IgD-negative memory B cell (primary cell): Measurements from ENCODE around the gene SOX21. TPM values are rescaled to one million over a fixed set of nuclear protein-coding genes. Genes with fewer than 3 reads are reported as not detected.

Source experiments
- H3K27ac Mint-ChIP-seq, 3 donors: one replicate each; pipeline ENCODE4 v1.8.0; 2020 to 2022; ENCODE audit warnings: mild to moderate bottlenecking in 3 of 3, mixed read lengths in 3 of 3, moderate library complexity in 1 of 3
- H3K27me3 Mint-ChIP-seq: one replicate; pipeline ENCODE4 v1.8.0; 2021; ENCODE audit warnings: mixed read lengths
- H3K36me3 Mint-ChIP-seq: one replicate; pipeline ENCODE4 v1.8.0; 2020; ENCODE audit warnings: mild to moderate bottlenecking, mixed read lengths
- H3K4me1 Mint-ChIP-seq, 3 donors: one replicate each; pipeline ENCODE4 v1.8.0; 2020 to 2022; ENCODE audit warnings: mixed read lengths in 3 of 3, mild to moderate bottlenecking in 1 of 3
- H3K4me3 Mint-ChIP-seq, 4 donors: one replicate each; pipeline ENCODE4 v1.8.0; 2020 to 2022; ENCODE audit warnings: mild to moderate bottlenecking in 4 of 4, mixed read lengths in 4 of 4, moderate library complexity in 3 of 4
- H3K9me3 Mint-ChIP-seq, 3 donors: one replicate each; pipeline ENCODE4 v1.8.0; 2020 to 2021; ENCODE audit warnings: mixed read lengths in 3 of 3, mild to moderate bottlenecking in 1 of 3
- polyA plus RNA-seq: library from polyadenylated mRNA; unstranded; fragments of 300-500 nt; fragmentation: Illumina TruSeq; gene quantifications from one replicate; pipeline ENCODE4 v1.2.3, GENCODE V29; 2021

SOX21 gene
- polyA plus RNA-seq, 1 donor from 2014 or later: not detected

DNA sequence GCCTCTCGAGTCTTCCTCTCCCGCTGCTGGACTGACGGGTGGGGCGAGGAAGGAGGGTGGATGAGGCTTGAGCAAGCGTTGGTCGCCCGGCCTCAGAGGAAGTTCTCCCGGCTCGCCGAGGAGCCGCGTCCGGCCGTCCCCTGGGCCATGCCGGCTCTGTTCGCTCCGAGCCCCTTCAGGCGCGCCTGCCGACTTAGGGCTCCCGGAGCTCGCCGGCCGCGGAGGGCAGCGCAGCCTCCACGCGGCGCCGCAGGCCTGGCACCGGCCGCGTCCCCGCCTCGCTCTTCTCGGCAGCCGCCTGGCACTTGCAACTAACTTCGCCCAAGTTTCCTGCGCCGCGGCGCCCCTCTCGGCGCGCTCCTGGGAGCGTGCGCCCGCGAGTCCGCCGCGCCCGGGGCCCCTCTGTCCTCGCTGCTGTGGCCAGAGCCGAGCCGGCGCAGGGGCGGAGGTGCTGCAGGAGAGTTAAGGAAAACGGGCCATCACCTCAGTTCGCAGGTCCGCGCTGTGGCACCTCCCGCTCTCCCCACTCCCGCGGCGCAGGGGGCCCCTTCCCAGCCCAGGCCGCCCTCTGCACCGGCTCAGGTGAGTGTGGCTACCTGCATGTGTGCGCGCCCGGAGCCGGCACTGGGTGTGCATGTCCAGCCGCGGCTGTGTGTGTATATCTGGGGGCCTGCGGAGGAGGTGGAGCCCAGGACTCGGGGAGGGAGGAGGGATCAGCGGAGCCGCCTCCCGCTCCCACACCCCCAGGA, 641 bp upstream of the SOX21 start:
- peaks cover 50% of the 10 kb centered on the region for H3K27me3 Mint-ChIP-seq
- H3K27ac Mint-ChIP-seq: peak overlapping the region in 1 of 3 donors; percentile 80
- peak overlapping the region in 2 of 4 donors; percentile 55 to 82 for H3K4me3 Mint-ChIP-seq
- H3K4me1 Mint-ChIP-seq: peaks cover 0 to 6% (median 5%) of the 10 kb centered on the region in 3 donors
- peaks cover 0 to 12% (median 0%) of the 10 kb centered on the region in 3 donors for H3K9me3 Mint-ChIP-seq
- H3K36me3 Mint-ChIP-seq: no peaks in the 10 kb centered on the region

- Mint-ChIP-seq H3K27me3 (peaks cover 57% of the 10 kb centered on the region), H3K4me1 (peaks cover 0 to 9% (median 5%) of the 10 kb centered on the region in 3 donors), H3K4me3 (peak overlapping the region in 1 of 4 donors; percentile 85)
Observed at GRCh38 chr13:94711561-94712286, 621 bp downstream of the SOX21 start.

GRCh38 chr13:94710881-94711560, 1.3 kb downstream of the SOX21 start:
- H3K4me3 Mint-ChIP-seq: peak overlapping the region in 2 of 4 donors; percentile 17 to 57
- H3K4me1 Mint-ChIP-seq: peaks cover 0 to 9% (median 5%) of the 10 kb centered on the region in 3 donors
- H3K27ac Mint-ChIP-seq: no peak overlapping the region
- no peaks in the 10 kb centered on the region for H3K36me3 Mint-ChIP-seq
- peaks cover 56% of the 10 kb centered on the region for H3K27me3 Mint-ChIP-seq
- peaks cover 0 to 17% (median 0%) of the 10 kb centered on the region in 3 donors for H3K9me3 Mint-ChIP-seq

More at GRCh38 chr13:94711561-94712286, 621 bp downstream of the SOX21 start:
- H3K36me3 Mint-ChIP-seq: no peaks in the 10 kb centered on the region
- H3K27ac Mint-ChIP-seq: no peak overlapping the region
- H3K9me3 Mint-ChIP-seq: peaks cover 0 to 15% (median 0%) of the 10 kb centered on the region in 3 donors

DNA sequence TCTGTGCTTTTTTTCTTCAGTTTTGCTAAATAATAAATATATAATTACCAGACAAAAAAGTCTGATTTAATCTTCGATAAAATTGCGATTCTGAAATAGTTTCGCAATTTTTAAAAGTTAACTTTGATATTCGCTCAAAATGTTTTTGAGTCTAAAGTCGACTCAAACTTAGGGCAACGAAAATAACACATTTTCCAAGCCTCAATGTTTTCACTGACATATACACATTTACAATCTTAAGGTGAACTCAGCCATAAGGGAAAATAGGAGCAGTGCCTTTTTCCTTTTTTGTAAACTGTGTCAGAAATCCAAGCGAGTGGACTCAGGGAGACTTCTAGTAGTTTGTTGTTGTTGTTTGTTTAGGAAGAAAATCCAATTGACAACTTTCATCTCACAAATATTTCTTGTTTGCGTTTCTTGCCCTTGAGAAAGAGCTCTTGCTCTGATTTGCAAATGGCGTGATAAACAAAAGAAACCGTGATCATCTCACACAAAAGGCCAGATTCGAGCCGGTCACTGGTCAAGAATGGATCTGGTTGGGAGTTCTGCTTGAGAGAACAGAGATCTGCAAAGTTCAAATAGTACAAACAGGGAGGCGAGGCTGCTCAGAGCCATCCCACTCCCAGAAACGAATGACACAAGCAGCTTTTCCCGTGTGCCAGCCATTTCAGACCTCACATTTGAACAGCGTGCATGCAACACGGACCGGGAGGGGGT, 2.1 kb downstream of the SOX21 start:
- peak overlapping the region in 2 of 4 donors; percentile 5 to 50 for H3K4me3 Mint-ChIP-seq
- no peaks in the 10 kb centered on the region for H3K36me3 Mint-ChIP-seq
- peaks cover 0 to 9% (median 5%) of the 10 kb centered on the region in 3 donors for H3K4me1 Mint-ChIP-seq
- peak overlapping the region in 2 of 3 donors; percentile 16 to 31 for H3K27ac Mint-ChIP-seq
- H3K27me3 Mint-ChIP-seq: peaks cover 59% of the 10 kb centered on the region
- peaks cover 0 to 21% (median 0%) of the 10 kb centered on the region in 3 donors for H3K9me3 Mint-ChIP-seq

- Mint-ChIP-seq H3K27ac (peak overlapping the region in 2 of 3 donors; percentile 54 to 85), H3K4me1 (peaks cover 0 to 9% (median 5%) of the 10 kb centered on the region in 3 donors), H3K27me3 (peaks cover 64% of the 10 kb centered on the region), H3K9me3 (peaks cover 0 to 22% (median 0%) of the 10 kb centered on the region in 3 donors), H3K36me3 (no peaks in the 10 kb centered on the region), H3K4me3 (no peak overlapping the region)
Observed at GRCh38 chr13:94709001-94709834, 3.1 kb downstream of the SOX21 start.

GRCh38 chr13:94708031-94708859, 4.1 kb downstream of the SOX21 start:
- no peaks in the 10 kb centered on the region for H3K36me3 Mint-ChIP-seq
- peaks cover 66% of the 10 kb centered on the region for H3K27me3 Mint-ChIP-seq
- H3K4me1 Mint-ChIP-seq: peaks cover 0 to 9% (median 5%) of the 10 kb centered on the region in 3 donors
- H3K27ac Mint-ChIP-seq: peak overlapping the region; percentile 54 to 85 (median 71)
- H3K9me3 Mint-ChIP-seq: peaks cover 0 to 26% (median 6%) of the 10 kb centered on the region in 3 donors
- peak overlapping the region in 1 of 4 donors; percentile 60 for H3K4me3 Mint-ChIP-seq

GRCh38 chr13:94707400-94708021, 4.8 kb downstream of the SOX21 start:
- H3K9me3 Mint-ChIP-seq: peaks cover 0 to 26% (median 6%) of the 10 kb centered on the region in 3 donors
- H3K27me3 Mint-ChIP-seq: peaks cover 69% of the 10 kb centered on the region
- H3K36me3 Mint-ChIP-seq: no peaks in the 10 kb centered on the region
- peak overlapping the region; percentile 54 to 86 (median 85) for H3K27ac Mint-ChIP-seq
- peaks cover 0 to 9% (median 5%) of the 10 kb centered on the region in 3 donors for H3K4me1 Mint-ChIP-seq
- peak overlapping the region in 1 of 4 donors; percentile 83 for H3K4me3 Mint-ChIP-seq

DNA sequence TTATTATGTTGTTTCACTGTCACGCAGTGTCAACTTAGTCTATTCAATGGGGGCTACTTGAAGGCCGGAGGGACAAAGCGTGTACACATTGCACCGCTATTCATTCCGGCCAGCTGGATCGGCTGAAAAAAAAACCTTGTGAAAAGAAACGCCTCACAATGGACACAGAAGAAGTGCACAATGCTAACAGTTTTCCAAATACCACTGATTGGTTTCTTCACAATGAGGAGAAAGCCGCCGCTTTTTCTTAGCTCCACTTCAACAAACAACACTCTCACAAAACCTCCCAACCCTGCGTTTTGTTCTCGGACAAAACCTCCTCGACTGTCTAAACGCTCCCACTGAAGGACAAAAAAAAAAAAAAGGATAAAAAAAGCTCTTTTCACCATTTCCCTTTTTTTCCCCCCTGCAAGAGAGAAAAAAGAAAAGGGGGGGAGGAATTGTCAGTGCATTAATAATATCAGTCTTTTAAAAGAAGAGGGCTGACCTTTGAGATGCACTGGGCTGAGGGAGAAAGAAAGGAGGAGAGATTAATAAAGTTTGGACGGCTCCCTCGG, 5.4 kb downstream of the SOX21 start:
- Mint-ChIP-seq H3K27ac (peak overlapping the region; percentile 71 to 74 (median 71)), H3K4me1 (peaks cover 0 to 6% (median 2%) of the 10 kb centered on the region in 3 donors), H3K4me3 (peak overlapping the region in 1 of 4 donors; percentile 27), H3K36me3 (no peaks in the 10 kb centered on the region), H3K9me3 (peaks cover 0 to 26% (median 6%) of the 10 kb centered on the region in 3 donors), H3K27me3 (peaks cover 70% of the 10 kb centered on the region)

GRCh38 chr13:94706101-94706842, 6.1 kb downstream of the SOX21 start:
- H3K4me1 Mint-ChIP-seq: peaks cover 0 to 6% (median 2%) of the 10 kb centered on the region in 3 donors
- no peaks in the 10 kb centered on the region for H3K36me3 Mint-ChIP-seq
- H3K9me3 Mint-ChIP-seq: peaks cover 0 to 26% (median 6%) of the 10 kb centered on the region in 3 donors
- H3K4me3 Mint-ChIP-seq: peak overlapping the region in 2 of 4 donors; percentile 27 to 58
- peaks cover 76% of the 10 kb centered on the region for H3K27me3 Mint-ChIP-seq
- H3K27ac Mint-ChIP-seq: peak overlapping the region; percentile 71 to 74 (median 71)

- peaks cover 77% of the 10 kb centered on the region for H3K27me3 Mint-ChIP-seq
- H3K4me1 Mint-ChIP-seq: peaks cover 0 to 4% (median 2%) of the 10 kb centered on the region in 3 donors
- H3K4me3 Mint-ChIP-seq: peak overlapping the region in 1 of 4 donors; percentile 65
- no peaks in the 10 kb centered on the region for H3K36me3 Mint-ChIP-seq
- peaks cover 0 to 24% (median 6%) of the 10 kb centered on the region in 3 donors for H3K9me3 Mint-ChIP-seq
- peak overlapping the region in 2 of 3 donors; percentile 51 to 74 for H3K27ac Mint-ChIP-seq
Observed at GRCh38 chr13:94705081-94706030, 7.0 kb downstream of the SOX21 start.
